NCI-H748 treated with DMSO at 0.1 percent for 48 hours (cell line): Measurements from ENCODE around the gene BID.
"Not testable (repeated sequence)": the region's sequence is repeated elsewhere in the genome, so short reads cannot be mapped to it uniquely, and the experiment has no call there.

Experiments
- DNase-seq: peaks from one replicate; lab custom pipeline; 2025; lab: John Stamatoyannopoulos, UW

The BID gene

DNA sequence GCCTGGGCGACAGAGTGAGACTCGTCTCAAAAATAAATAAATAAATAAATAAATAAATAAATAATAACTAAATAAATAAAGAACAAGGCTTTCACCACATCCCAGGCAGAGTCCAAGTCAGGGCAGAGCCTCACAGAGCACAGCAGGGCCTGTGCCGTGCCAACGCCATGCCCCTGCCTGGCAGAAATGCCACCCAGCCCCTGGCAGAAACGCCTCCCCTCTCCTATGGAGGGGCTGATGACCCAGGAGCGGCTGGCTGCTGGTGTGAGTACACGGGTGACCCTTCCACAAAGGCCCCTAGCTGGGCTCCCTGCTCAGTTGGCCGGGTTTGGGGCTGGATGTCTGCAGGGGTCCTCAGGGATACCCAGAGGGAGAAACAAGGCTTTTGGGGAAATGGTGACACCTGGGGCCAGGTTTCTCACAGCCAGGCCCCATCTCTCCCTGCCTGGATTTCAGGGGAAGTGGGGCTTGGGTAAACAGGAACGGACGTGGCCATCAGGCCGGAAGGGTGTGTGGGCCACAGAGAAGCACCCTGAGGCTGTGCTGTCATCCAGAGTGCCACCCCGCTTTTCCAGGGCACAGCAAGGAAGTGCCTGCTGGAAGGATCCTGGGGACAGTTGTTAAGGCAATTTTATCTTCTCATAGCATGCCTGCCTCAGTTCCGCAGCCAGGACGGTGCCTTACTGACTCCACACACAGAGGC is 5.1 kb downstream of the BID start:
- DNase-seq, result no peak

DNA sequence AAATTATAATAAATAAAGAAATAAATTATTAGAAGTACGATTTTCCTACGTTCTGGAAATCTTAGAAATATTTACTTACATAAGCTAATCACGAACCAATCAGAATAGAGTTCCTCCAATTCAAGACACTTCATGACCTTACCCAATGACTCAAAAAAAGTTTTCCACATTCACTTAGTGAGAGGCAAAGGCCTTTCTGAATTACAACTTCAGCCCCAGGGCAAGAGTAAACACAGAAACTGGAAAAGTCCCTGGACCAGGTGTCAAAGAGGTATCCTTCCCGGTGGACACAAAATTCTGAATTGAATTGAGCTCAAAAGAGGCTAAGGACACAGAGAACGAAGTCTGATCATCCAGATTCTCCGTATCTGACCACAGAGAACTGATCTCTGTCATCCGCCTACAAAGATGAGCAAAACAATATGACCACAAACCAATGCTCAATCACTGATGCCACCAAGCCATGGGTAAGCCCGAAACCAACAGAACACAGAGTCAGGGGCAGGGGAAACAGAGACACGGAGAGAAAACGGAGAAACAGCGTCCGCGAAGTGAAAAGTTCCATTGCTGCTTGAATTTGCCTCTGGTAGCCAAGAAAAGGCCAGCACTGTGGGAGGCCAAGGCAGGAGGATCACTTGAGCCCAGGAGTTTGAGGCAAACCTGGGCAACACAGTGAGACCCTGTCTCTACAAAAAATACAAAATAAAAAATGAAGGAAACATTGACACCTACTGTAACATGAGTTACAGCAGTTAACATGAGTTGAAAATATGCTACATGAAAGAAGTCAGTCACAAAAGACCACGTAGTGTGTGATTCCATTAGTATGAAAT is 6.8 kb downstream of the BID start:
- no peak for DNase-seq

DNA sequence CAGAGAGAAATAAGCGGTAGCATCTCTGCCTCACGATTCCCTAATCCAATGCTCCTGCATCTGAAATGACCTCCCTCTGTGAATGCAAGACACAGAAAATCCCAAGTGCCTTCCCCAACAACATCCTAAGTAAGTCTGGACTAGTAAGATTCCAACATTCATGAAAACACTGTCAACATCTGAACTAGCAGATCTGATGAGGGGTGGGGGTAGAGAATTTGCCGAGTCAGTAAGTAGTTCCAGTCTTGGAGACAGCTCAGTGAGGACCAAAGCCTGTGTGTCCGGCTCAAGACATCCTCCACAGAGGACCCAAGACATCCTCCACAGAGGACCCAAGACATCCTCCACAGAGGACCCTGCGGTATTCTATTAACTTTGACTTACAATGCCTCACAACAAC is 9.4 kb downstream of the BID start:
- not testable (repeated sequence) for DNase-seq

DNA sequence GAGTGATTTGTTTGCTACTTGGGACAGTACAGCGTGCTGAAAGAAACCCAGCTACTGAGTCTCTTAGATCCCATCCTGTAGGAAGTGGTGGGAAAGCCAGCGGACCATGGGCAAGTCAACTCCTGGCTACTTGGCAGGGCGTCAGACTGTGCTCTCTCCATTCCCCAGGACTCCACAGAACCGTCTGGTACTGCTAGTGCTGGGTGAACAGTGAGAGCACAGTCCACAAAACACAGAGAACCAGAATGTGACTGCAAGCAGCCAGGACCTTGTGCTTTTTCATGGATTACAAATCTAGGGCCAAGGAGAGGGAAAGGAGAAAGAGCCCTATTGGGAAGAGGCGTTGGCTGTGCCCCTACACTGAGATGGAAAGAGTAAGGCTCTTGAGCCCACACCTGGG is 10.2 kb downstream of the BID start:
- no peak for DNase-seq

DNA sequence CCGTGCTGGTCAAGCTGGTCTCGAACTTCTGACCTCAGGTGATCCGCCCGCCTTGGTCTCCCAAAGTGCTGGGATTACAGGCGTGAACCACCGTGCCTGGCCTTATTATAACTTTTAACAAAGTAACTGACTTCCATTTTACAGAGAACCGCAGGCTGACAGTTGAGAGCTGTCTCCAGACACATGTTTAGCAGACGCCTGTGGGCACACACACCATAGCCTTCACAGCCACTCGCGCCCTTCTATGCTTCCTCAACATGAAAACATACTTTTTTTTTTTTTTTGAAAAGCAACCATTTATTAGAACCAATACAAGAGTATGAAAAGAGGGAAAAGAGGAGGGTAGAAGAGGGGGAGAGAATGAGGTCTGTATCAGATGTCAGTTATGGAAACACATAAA is 10.8 kb downstream of the BID start:
- not testable (repeated sequence) for DNase-seq

DNA sequence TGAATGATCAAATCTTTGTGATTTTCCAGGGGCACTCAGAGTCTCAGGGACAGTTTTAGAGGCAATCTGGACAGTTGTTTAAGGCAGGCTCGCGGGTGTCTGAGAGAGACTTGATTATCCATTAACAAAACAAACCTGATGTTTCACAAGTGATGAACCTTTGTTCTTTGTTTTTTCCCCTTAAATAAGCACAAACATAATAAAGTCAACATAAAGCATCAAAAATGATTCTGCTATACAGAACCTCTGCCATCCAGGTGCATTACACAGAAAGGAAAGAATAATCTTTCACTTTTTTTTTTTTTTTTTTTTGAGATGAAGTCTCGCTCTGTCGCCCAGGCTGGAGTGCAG is 13.2 kb downstream of the BID start:
- no peak for DNase-seq

DNA sequence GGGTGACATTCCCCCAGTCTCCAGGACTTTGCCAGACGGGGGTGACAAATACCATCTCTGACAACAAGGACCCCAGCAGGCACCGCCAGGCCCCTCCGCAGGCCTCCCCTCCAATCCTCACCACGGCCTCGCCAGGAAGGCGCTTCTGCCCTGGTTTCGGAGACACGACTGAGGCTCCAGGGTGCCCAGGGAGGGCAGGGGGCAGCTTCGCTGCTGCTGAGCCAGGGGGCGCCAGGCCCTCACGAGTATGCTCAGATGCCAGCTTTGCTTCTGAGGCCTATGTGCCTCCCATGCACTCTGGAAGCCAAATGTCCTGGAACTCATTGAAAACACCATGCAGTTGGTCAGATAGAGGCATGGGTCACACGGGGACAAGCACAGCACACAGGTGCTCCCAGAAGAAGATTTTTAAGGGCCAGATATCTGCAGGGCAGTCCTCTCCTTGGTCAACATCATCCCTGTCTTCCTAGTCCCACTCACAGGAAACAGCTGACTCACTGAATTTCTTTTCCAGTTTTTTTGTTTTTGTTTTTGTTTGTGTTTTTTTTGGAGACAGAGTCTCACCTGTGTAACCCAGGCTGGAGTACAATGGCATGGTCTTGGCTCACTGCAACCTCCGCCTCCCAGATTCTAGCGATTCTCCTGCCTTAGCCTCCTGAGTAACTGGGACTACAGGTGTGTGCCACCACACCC is 19.9 kb downstream of the BID start:
- DNase-seq, result no peak

DNA sequence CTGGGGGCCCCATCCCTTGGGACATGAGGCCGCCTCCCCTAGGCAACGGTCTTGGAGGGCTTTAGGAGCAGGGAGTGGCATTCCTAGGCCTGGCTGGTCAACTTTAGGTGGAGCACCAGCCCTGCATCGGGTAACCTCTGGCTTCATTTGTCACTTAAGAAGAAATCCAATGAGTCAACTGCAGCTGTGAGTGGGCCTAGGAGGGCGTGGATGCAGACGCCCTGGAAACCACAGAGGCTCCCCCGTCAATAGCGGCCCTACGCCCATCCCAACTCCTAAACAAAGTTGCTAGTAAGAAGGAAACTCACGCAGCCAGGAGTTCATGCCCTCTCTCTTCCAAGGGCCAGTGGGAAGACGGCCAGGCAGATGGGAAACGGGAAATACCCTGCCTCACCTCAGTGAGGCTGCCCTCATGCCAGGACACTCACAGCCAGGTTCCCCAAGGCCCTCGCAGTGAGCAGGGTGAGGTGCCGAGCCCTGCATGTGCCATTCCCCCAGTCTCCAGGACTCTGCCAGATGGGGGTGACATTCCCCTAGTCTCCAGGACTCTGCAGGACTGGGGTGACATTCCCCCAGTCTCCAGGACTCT is 20.8 kb downstream of the BID start:
- no peak for DNase-seq

DNA sequence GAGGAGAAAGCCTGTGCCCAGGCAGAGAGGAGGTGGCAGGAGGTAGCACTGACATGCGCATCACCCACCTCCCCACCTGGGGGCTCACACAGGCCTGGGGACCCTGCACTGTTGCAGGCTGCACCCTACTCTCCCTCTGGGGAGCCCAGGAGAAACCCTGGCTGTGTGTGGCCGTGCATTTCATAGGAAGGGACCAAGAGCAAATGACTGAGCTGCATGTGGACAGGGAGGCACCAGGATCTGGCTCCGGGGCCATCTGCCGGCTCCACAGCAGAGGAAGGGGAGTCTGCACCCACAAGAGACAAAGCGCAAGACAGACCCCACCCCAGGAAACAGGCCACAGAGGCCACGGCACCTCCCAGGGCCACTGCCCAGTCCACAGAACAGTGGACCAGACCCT is 22.7 kb downstream of the BID start:
- no peak for DNase-seq

DNA sequence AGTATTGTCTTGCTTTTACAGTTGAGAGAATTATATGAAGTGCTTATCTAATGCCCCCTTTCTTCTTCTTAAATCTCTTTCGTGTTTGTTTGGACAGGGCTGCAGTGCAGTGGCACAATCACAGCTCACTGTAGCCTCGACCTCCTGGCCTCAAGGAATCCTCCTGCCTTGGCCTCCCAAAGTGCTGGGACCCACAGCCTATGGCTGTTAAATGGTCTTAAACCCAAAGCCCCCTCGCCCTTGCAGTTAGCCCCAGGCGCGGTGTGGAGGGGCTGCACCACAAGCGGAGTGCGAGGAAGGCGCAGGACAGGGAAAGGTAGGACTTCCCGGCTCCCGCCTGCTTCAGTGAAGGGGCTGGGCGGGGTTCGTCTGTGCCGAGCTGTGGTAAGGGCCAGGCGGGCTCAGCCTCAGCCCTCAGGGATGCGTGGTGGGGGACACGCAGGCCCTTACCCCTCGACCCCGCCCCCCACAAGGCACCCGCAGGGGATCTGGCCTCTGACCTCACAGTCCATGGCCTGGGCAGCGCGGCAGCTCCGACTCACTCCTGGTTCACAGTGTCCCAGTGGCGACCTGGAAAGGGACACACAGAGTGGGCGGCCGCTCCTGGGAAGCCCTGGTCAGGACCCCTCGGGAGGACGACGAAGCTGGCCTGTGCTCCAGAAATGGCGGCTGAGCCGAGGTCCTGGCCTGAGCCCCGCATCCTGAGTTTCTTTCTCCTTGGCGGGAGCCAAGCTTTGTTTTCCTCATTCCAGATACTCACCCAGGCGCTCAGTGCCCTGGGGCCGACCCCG is 24.5 kb downstream of the BID start:
- DNase-seq, result no peak

DNA sequence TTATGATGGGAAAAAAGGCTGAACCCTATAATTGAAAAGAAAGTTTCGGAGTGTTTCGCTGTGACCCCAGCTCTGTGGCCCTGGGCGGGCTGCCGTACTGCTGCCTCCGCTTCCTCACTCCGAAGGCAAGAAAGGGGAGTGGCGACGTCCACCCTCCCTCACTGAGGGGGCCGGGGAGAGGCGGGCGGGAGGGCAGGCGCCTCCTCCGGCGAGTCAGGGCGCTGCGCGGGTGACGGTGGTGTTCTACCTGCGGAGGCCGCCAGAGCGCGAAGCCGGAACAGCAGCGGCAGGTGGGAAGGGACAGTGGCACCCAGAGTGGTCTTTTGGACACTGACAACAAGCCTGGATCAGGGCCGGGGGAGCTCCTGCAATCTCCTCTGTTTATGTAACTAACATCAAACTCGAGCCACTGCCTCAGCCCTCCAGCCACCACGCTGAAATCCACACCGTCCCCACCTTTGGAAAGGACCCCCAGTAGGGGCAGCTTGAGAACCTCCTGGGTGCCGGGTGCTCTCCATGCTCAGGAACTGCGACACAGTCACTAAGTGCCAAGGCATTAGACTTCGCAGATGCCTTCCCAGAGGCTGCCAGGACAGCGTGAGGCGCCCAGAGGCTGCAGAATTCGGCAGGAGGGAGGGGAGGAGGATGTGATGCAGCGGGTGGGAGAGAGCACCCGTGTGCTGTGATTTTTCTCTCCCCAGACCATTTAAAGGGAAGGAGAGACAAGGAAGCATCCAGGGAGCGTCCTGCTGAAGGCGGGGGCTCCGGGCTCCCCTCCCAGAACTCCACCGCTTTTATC is 25.5 kb downstream of the BID start:
- no peak for DNase-seq

DNA sequence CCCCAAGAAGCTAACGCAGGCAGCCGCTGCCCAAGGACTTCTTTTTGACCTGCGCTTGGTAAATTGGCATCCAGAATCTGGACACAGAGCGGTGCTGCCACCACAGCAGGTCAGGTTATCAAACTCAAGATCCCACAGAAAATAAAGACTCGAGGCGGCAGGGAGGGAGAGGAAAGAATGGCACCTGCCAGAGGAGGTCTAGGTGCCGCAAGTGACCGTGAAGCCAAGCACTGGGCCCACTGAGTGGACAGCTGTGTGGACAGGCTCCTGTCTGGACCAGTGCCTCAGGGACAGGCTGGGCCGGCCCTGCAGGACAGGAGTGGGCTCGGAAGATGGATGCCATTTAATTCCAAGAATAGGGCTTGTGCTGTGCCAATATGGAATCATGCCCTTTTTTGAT is 27.4 kb downstream of the BID start:
- no peak for DNase-seq

DNA sequence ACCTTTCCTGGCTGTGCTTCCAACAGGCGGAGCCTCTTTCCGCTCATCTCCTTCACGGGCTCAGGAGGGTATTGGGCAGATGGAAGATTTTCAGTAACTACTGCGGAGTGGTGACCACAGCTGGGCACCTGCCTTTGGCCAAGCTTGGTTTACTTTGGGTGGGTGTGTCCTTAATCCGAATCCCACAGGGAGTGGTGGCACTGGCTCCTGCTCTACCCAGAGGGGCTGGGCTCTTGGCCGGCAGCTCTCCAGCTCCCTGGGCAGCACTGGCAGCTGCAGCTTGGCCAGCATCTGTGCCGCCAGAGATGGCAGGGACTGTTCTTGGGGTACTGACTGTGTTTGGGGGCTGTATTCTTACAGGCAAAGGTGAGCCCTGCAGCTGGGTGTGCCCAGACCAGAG is 29.8 kb downstream of the BID start:
- no peak for DNase-seq

DNA sequence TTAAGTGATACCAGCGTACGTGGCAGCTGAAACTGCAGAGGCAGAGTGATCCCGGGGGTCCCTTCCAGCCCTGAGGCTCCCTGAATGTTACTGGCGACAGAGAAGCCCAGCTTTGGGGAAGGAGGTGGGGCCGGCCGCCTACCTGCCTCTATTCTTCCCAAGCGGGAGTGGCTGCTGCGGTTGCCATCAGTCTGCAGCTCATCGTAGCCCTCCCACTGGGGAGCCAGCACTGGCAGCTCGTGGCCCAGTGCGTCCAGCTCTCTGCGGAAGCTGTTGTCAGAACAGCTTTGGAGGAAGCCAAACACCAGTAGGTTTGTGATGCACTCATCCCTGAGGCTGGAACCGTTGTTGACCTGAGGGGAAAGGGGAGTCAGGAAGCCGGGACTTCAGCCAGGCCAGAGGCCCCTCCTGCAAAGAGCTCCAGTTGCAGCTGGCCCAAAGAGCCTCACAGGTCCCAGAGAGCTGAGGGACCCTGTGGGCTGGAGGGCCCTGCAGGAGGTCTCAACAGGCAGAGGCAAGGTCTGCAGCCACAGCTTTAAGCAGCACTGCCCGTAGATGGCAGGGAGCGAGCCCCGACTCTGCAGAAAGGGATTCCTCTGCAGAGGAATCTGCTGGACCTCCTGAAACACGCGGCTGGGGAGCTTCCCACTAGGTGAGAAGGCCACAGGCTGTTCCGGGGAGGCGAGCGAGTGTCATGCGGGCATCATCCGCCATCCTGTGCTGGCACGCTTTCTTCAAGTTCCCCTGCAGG is 30.4 kb downstream of the BID start:
- no peak for DNase-seq

DNA sequence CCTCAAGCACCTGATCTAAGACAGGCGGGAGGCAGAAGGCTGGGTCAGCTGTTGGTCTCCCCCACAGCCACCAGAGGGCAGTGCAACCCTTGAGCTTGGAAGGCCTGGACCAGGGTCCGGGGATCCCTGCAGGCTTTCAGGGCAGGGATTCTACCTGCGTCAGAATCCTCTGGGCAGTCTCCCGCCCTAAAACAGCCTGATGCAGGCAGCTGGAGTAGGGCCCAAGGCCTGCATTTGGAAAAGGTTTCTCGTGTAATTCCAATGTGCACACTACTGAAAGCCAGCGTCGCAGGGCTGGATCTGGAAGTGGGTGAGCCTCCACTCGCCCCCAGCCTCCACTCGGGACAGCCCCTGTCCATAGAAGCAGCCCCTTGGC is 31.8 kb downstream of the BID start:
- DNase-seq, result peak; percentile 25

DNA sequence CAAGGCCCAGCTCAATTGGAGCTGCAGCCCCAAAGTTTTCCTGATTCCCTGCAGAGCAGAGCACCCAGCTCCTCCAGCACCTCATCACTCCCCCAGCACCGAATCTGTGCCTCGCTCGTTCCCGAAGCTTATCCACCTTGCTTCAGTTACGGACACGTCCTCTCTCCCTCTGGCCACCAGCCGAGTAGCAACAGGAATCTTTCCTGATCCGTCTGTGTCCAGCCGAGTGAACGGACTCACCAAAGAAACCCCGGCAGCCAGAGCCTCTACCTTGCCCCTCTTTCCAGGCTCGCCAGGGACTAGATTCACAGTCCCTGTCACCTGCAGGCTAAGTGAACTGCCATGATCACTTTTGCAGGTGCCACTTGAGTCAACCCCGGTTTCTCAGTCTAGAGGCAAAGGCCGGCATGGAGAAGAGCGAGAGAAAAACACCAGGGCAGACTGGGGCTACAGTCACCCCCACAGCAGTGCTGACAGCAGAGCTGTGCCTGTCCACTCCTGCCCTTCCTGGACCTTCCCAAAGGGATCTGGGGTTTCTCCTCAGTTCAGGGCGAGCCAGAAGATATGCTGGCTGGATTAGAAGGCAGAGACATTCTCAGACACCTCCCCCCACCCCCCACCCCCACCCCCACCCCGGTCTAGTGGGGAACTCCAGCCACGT is 32.3 kb downstream of the BID start:
- DNase-seq, result no peak

DNA sequence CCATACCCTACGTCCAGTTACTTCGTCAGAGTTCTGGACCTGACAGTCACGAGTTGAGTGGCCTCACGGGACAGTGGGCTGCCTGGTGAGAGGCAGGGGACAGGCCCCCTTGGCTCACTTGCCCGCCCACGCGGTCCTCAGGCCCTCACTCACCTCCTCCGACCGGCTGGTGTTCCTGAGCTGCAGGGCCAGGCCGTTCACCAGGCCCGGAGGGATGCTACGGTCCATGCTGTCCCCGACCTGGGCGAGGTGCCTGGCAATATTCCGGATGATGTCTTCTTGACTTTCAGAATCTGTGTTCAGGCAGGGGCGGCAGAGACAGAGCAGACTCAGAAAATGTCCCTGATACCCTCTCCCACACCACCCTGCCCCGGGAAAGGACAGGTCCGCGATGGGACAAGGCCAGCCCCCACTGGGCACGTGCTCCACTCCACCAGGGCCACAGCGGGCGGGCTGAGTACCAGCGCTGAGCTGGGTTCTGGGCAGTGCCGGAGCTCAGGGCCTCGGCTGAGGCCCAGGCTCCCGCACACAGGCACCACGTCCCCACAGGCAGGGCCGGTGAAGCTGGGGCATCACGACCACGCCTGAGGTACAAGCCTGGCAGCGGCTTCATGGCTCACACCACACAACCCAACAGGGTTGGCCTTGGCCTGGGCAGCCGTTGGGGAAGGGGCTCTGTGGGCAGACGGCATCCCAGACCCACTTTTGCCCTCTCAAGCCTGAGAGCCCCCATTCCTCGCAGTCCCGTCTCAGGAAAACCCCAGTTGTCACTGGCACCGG is 34.9 kb downstream of the BID start:
- no peak for DNase-seq

DNA sequence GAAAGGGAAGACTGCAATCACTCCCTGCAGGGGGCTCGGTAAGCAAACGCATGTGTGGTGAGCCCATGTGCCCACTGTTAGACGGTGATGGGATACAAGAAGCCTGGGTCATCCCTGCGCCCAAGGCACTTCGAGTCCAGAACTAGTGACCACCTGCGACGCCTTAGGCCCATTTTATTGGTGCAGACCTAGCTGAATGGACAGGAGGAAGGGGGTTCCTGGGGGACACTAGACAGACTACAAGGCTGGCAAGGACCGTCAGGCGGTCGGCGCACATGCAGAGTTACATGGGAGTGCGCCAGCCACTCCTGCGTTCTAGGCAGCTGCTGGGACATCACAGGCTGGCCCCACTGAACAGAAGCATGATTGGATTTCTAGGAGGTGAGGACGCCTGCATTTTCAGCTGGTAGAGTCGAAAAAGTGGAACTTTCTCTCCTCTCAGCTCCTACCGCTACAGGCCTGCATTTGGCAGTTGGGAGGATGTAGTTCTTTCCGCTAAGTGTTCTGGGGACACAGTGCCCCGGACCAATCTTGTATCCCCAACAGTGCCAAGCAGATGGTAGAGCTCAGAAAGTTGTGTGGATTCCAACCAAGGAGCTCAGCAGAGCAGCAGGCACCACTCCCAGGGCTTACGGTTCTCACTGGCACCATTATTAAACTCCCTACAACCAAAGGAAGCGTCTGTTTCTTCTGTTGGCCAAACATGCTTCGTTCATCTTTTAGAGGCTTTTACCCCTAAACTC is 35.7 kb downstream of the BID start:
- no peak for DNase-seq
